KMS-11 (cell line): ENCODE results near the gene ANKRD66.

Source experiments
- H2AFZ ChIP-seq: fragments of 200-600 bp; sonication (generic); 2 replicates; pipeline ENCODE4 v1.6.1; 2016; ENCODE audit warnings: antibody characterized with exemption, mixed run types, low read depth
- H3K27ac ChIP-seq: fragments of 200-600 bp; sonication (generic); 2 replicates; pipeline ENCODE4 v1.6.1; 2016; ENCODE audit warnings: mild to moderate bottlenecking, mixed run types
- H3K27me3 ChIP-seq: fragments of 200-600 bp; sonication (generic); 2 replicates; pipeline ENCODE4 v1.6.1; 2017; ENCODE audit warnings: mild to moderate bottlenecking, low read depth, mixed run types, moderate library complexity; ENCODE audit not compliant: insufficient read depth
- H3K36me3 ChIP-seq: fragments of 200-600 bp; sonication (generic); 2 replicates; pipeline ENCODE4 v1.6.1; 2017; ENCODE audit warnings: mild to moderate bottlenecking, mixed run types; ENCODE audit not compliant: insufficient read depth
- H3K4me1 ChIP-seq: fragments of 200-600 bp; sonication (generic); 2 replicates; pipeline ENCODE4 v1.6.1; 2016; ENCODE audit warnings: mild to moderate bottlenecking, low read depth, mixed run types; ENCODE audit not compliant: poor library complexity, severe bottlenecking
- H3K4me2 ChIP-seq: fragments of 200-600 bp; sonication (generic); 2 replicates; pipeline ENCODE4 v1.7.0; 2016; ENCODE audit warnings: mild to moderate bottlenecking, mixed run types
- H3K4me3 ChIP-seq: fragments of 200-600 bp; sonication (generic); IDR thresholded peaks from 2 replicates; pipeline ENCODE4 v1.6.1; 2017; ENCODE audit warnings: low read depth, low read length, mixed read lengths; ENCODE audit not compliant: insufficient read depth
- H3K79me2 ChIP-seq: fragments of 200-600 bp; sonication (generic); 2 replicates; pipeline ENCODE4 v1.6.1; 2016; ENCODE audit warnings: low read depth, mixed run types; ENCODE audit not compliant: insufficient read depth
- H3K9ac ChIP-seq: fragments of 200-600 bp; sonication (generic); 2 replicates; pipeline ENCODE4 v1.6.1; 2016; ENCODE audit warnings: mild to moderate bottlenecking, mixed run types
- H4K20me1 ChIP-seq: fragments of 200-600 bp; sonication (generic); 2 replicates; pipeline ENCODE4 v1.6.1; 2016; ENCODE audit warnings: mild to moderate bottlenecking, mixed run types; ENCODE audit not compliant: insufficient read depth
- CTCF ChIP-seq: fragments of 200-600 bp; sonication (generic); conservative IDR thresholded peaks from 2 replicates; pipeline ENCODE4 v1.6.1; 2017; ENCODE audit warnings: low read depth, mild to moderate bottlenecking, antibody characterized with exemption, low read length, moderate library complexity, mixed read lengths

Gene ANKRD66

DNA sequence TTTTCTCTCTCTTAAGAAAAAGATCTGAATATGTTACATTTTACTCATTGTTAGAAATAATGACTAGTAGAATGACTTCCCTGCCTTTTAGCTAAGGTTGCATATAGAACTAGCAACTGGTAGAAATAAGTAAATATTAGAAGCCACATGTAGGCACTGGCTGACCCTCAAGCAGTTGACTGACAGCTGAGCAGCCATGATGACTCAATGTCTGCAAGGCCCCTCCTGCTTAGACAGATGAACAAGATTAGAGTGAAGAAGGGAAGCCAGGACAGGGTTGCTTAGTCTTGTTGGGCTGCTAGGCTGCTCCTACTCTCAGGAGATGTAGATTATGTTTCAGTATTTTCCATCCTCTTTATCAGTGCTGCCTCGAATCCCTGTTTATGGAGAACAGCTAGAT is 52.9 kb downstream of the ANKRD66 start:
- Histone ChIP-seq H3K4me3 (no peak overlapping the region), H3K79me2 (no peaks in the 10 kb centered on the region), H3K4me2 (no peak overlapping the region), H3K36me3 (no peaks in the 10 kb centered on the region), H3K9ac (no peak overlapping the region), H2AFZ (no peak overlapping the region), H3K27me3 (no peaks in the 10 kb centered on the region), H3K4me1 (no peaks in the 10 kb centered on the region), H3K27ac (no peak overlapping the region), H4K20me1 (no peaks in the 10 kb centered on the region)
- TF ChIP-seq CTCF = no peak

DNA sequence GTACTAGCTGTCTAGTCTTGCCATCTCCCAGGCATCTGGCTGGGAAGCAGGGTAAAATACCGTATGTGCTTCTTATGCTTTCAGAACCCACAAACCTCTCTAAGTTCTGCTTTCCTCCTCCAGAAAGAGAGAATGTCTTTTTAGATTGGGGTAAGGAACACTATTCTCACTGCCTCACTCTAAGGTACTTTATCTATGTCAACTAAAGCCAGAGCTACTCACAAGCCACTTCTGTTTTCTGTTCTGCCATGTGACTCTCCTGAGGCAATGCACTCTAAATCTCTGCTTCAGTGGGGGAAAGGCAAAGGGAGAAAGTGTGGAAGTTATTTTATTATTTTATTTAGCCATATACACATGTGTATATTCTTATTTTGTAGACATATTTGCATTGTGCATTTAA is 62.1 kb downstream of the ANKRD66 start:
- Histone ChIP-seq H3K79me2 (no peaks in the 10 kb centered on the region), H3K4me1 (no peaks in the 10 kb centered on the region), H3K4me2 (no peak overlapping the region), H3K36me3 (no peaks in the 10 kb centered on the region), H4K20me1 (no peaks in the 10 kb centered on the region), H3K27me3 (no peaks in the 10 kb centered on the region), H3K27ac (no peak overlapping the region), H3K4me3 (no peak overlapping the region), H3K9ac (no peak overlapping the region), H2AFZ (no peak overlapping the region)
- no peak for TF ChIP-seq CTCF
